Fibroblast of villous mesenchyme (primary cell): ENCODE measurements around the gene TMEM181. TPM values are rescaled to one million over a fixed set of nuclear protein-coding genes. Genes with fewer than 3 reads are reported as not detected.
"Not testable (repeated sequence)": the region's sequence is repeated elsewhere in the genome, so short reads cannot be mapped to it uniquely, and the experiment has no call there.

Experiments used
- DNase-seq: peaks from one replicate; pipeline ENCODE4 v3.0.0-alpha.2; 2010; ENCODE audit warnings: low read depth
- H3K4me3 ChIP-seq: 2 replicates; pipeline ENCODE4 v1.5.1; 2011; ENCODE audit warnings: low read depth, mild to moderate bottlenecking, low read length
- total RNA-seq: library from RNA; depleted of rRNA; stranded (reverse); fragments of >200 nt; gene quantifications from 2 replicates; pipeline ENCODE4 v1.2.3, GENCODE V29; 2012
- TF ChIP-seq, protein P1 (sequence below): IDR thresholded peaks from 2 replicates; pipeline ENCODE4 v1.5.1; 2012; ENCODE audit warnings: low read depth, mild to moderate bottlenecking, low read length; ENCODE audit not compliant: insufficient read depth

The TMEM181 gene
- total RNA-seq, 1 donor = 58.3 TPM

DNA sequence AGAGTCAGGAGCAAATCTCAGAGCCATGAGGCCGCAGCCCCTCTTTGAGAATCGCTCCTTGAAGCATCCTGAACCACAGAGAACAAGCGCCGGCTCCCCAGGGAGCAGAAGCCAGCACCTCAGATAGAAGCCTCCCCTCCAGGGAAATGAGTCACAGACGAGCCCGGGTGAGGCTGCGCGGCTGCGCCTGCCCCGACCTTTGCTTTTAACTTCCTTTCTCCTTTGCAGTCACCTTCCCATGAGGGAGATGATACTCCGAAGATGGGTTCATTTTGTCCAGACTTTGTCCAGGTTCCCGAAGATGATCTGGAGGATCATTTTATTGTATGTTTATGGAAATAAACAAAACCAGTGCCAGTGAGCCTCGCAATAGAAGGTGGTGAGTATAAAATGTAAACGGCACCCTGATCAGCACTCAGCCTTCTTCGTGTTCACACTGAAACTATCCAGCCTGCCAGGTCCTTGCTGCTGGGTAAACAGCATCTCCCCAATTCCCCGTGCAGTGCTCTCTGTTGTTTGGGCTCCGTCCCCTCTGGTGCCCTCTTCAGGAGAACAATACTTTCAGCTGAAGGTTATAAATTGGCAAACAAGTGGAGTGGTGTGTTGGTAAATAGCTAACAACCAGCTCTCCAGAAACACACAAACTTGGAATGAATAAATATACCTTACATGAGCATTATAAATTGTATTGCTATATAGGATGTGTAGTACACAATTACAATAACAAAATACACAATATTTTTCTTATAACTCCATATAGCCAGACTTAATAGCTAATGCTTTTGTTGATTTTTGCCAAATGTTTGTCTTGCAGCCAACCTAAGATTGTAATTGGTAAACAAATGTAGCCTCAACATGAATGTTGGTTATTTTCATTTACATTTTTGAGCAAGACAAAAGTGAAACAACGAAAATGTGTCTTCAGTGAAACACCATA, 41.4 kb upstream of the TMEM181 start:
- TF ChIP-seq, protein P1, sequence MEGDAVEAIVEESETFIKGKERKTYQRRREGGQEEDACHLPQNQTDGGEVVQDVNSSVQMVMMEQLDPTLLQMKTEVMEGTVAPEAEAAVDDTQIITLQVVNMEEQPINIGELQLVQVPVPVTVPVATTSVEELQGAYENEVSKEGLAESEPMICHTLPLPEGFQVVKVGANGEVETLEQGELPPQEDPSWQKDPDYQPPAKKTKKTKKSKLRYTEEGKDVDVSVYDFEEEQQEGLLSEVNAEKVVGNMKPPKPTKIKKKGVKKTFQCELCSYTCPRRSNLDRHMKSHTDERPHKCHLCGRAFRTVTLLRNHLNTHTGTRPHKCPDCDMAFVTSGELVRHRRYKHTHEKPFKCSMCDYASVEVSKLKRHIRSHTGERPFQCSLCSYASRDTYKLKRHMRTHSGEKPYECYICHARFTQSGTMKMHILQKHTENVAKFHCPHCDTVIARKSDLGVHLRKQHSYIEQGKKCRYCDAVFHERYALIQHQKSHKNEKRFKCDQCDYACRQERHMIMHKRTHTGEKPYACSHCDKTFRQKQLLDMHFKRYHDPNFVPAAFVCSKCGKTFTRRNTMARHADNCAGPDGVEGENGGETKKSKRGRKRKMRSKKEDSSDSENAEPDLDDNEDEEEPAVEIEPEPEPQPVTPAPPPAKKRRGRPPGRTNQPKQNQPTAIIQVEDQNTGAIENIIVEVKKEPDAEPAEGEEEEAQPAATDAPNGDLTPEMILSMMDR = peak; percentile 68
- peak overlapping the region; percentile 50 for H3K4me3 ChIP-seq
- peak; percentile 79 for DNase-seq

DNA sequence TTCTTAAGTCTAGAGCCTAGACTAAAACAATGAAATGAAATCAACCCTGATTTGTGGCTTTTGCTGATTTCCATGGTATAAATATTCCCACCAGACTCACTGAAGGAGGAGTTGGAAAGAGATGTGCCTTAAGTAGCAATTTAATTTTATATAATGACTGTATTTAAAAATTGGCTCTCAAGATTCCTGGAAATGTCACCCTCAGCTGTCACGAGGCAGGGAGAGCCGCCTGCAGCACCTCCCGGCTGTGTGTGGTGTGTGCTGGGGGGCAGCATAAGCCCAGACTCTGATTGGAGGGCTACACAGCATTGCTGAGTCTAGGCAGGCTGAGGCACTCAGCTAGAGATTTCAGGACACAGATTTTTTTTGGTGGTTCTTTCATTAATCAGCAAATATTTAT, 40.6 kb upstream of the TMEM181 start:
- H3K4me3 ChIP-seq = no peak overlapping the region
- TF ChIP-seq, protein P1 = no peak
- no peak for DNase-seq

DNA sequence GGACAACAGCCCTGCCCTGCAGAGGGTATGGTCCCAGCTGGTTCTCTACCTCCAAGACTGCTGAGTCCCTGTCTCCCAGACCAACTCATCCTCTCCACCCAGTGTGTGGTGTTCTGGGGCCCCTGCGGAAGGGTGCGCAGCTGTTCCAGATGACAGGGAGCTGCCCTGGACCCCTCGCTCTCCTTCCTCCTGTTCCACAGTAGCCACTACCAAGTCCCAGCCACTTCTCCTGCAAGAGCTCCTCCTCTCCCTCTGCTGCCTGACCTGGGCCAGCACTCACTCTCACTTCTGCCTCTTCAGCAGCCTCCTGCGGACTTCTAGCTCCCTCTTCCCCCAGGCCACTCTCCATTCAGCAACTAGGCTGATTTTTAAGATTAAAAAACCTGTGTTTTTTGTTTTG, 40.1 kb upstream of the TMEM181 start:
- no peak for DNase-seq
- TF ChIP-seq, protein P1 = no peak
- no peak overlapping the region for H3K4me3 ChIP-seq

DNA sequence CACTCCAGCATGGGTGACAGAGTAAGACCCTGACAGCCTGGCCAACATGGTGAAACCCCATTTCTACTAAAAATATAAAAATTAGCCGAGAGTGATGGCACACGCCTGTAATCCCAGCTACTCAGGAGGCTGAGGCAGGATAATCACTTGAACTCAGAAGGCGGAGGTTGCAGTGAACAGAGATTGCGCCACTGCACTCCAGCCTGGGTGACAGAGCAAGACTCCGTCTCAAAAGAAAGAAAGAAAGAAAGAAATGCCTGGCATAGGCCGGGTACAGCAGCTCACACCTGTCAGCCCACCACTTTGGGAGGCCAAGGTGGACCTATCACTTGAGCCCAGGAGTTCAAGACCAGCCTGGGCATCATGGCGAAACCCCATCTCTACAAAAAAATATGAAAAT, 38.9 kb upstream of the TMEM181 start:
- DNase-seq = not testable (repeated sequence)

DNA sequence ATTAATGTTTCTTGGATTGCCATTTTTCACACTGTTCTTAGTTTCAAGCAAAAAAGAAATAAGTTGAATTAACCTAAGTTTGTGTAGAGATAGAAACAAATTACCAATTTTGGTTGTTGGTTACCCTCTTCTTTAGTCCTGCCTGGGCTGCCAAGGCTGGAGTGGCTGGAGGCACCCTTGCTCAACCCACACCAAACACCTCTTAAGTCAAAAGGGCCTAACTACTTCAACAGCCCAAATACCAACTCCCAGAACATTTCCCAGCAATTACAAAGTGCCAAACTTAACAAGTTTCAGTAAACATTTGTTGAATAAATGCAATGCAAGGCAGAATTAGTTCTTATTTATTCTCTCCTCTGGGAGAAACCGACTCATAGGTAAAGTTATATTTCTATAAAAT, 38.1 kb upstream of the TMEM181 start:
- no peak for DNase-seq
- no peak overlapping the region for H3K4me3 ChIP-seq
- TF ChIP-seq, protein P1 = no peak

More for the DNA sequence above, 38.9 kb upstream of the TMEM181 start:
- H3K4me3 ChIP-seq = not testable (repeated sequence)

DNA sequence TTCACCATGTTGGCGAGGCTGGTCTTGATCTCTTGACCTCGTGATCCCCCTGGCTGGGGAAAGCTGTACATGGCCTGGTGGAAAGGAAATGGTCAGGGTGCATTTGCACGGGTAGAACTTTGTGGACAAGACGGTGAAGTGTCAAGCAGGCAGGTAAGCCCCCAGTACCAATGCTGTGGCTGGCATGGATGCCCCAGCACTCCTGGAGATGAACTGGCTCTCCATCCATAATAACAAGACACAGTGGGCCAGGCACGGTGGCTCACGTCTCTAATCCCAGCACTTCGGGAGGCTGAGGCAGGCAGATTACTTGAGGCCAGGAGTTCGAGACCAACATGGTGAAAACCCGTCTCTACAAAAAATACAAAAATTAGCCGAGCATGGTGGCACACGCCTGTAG, 37.3 kb upstream of the TMEM181 start:
- no peak for DNase-seq
- H3K4me3 ChIP-seq = no peak overlapping the region
- TF ChIP-seq, protein P1 = no peak

DNA sequence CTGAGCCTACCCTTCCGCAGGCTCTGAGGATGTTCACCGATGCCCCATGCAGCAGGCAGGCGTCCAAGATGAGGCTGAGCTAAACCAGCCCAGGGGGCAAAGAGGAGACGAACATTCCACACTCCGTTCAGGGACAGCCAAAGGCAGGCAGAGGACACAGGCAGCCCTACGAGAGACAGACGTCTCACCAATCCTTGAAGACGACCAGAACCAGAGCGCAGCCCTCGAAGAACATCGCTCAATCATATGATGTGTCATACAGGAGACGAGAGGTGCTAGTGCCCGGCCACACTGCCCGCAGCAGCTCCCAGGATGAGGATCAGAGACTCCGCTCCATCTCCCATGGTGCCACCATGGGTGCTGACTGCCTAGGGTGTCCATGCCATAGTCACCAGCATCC, 35.6 kb upstream of the TMEM181 start:
- TF ChIP-seq, protein P1 = no peak
- DNase-seq = no peak

DNA sequence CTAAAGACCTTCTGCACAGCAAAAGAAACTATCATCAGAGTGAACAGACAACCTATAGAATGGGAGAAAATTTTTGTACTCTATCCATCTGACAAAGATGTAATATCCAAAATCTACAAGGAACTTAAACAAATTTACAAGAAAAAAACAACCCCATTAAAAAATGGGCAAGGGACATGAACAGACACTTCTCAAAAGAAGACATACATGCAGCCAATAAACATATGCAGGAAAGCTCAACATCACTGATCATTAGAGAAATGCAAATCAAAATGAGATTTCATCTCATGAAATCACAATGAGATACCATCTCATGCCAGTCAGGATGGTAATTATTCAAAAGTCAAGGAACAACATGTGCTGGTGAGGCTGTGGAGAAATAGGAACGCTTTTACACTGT, 32.0 kb upstream of the TMEM181 start:
- not testable (repeated sequence) for DNase-seq, H3K4me3 ChIP-seq

More for the DNA sequence above, 35.6 kb upstream of the TMEM181 start:
- no peak overlapping the region for H3K4me3 ChIP-seq
